Measurements from ENCODE around the gene C16orf89.

The C16orf89 gene

DNA sequence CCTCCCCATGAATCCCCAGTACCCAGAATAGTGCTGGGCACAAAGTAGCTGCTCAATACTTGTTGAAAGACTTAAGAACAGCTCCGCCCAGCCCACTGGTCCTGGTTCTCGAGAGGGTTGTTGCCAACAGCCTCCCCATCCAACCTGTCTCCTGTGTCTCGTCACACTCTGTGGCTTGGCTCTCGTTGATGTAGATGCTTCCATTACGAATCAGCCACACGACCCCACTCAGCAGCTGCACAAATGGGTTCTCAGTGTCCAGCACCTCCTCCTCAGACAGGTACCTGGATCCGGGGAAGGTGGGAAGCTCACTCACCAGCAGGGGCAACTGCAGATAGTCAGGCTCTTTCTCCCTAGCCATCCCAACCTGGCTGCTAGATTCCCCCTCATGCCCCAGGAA, 34.2 kb downstream of the C16orf89 start:
- TF ChIP-seq, protein P1, sequence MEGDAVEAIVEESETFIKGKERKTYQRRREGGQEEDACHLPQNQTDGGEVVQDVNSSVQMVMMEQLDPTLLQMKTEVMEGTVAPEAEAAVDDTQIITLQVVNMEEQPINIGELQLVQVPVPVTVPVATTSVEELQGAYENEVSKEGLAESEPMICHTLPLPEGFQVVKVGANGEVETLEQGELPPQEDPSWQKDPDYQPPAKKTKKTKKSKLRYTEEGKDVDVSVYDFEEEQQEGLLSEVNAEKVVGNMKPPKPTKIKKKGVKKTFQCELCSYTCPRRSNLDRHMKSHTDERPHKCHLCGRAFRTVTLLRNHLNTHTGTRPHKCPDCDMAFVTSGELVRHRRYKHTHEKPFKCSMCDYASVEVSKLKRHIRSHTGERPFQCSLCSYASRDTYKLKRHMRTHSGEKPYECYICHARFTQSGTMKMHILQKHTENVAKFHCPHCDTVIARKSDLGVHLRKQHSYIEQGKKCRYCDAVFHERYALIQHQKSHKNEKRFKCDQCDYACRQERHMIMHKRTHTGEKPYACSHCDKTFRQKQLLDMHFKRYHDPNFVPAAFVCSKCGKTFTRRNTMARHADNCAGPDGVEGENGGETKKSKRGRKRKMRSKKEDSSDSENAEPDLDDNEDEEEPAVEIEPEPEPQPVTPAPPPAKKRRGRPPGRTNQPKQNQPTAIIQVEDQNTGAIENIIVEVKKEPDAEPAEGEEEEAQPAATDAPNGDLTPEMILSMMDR (conservative IDR thresholded peaks at IDR 0.05), result no peak

DNA sequence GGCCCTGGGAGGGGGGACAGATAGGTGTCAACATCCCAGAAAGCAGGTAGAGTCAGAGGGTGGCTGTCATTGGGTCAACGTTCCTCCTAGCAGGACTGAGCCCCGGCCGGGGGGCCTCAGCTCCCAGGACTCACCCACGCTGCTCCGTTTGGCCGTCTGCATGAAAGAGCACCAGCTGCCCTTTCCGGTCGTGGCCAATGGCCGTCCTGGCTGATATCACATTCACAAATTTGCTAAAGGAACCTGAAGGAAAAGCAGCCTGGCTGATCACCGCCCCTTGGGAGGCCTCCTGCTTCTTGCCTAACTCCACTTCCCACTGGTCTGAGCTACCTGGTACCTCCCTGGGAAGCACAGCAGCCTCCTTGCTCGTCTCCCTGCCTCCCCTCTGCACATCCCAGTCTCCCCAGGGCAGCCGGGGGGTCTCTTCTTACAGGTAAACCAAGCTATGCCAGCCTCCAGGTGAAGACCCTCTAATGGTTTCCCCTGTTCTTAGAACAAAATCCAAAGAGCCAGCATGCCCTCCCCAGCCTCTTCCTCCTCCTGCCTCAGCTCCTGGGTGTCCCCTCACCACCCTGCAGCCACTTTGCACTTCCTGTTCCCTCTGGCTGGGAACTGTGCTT, 35.4 kb downstream of the C16orf89 start:
- no peak overlapping the region for H3K27ac ChIP-seq
- TF ChIP-seq, protein P1 (conservative IDR thresholded peaks at IDR 0.05), result no peak

More for the DNA sequence above, 34.2 kb downstream of the C16orf89 start:
- no peak overlapping the region for H3K27ac ChIP-seq

DNA sequence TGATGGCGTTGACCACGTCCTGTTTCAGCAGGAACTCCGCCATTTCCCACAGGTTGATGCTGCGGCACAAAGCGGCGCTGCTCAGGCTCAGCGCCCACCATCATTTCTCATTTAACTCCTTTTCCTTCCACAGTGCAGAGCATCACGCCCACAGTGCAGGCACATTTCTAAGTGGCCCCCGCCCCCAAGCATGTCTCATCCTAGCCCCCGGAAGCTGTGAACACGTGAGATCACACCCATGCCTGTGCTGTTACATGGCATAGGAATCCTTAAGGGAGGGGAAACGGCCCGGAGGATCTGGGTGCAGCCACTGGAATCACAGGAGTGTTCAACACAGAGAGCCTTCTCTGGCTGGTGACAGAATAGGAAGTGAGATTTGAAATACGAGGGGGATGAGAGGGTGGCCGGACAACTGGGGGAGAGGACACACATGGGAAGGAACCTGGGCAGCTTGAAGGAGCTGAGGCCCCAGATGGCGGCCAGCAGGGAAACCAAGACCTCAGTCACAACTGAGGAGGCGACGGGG, 36.7 kb downstream of the C16orf89 start:
- TF ChIP-seq, protein P1 (conservative IDR thresholded peaks at IDR 0.05), result no peak
- no peak overlapping the region for H3K27ac ChIP-seq

DNA sequence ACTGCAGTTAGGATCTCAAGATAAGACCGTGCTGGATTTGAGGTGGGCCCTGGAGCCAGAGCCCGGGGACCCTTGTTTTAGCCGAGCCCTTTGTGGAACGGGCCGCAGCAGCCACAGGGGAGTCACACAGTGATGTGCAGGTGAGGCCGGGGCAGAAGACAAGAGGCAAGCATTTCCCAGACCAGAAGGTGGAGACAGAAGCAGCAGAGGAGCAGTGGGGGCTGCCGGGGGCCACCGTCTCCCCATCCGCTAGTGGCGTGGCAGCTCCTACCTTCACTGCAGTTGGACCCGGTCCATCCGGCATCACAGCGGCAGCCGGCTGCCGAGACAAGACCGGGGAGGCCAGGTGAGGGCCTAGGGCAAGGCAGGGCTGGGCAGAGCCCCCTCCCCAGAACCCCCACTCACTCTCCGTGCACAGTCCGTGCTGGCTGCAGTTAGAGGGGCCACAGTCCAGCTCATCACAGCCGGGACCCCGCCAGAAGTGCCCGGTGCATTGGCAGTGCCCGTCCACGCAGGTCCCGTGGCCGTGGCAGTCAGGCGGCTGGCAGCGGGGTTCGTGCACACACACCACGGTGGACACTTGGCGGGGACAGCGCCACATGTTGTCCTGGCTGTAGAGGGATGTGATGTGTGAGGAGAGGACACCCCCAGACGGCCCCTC, 38.1 kb downstream of the C16orf89 start:
- TF ChIP-seq, protein P1 (conservative IDR thresholded peaks at IDR 0.05), result no peak
- no peak overlapping the region for H3K27ac ChIP-seq

DNA sequence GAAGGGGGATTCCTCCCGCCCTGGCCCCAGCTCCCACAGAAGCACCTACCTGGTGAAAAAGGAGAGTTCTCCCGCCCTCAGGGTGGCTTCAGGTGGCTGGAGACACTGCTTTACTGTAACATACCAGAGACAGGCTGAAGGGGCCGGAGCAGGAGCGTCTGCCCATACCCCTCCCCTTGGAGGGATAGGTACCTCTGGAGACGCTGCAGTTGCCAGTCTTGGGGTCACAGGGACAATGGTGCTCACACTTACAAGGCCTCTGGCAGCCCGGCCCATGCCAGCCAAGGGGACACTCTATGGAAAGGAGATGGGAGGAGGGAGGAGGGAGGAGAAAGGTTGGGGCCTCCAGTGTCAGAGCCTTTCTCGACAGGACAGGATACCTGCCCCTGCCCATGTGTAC, 38.7 kb downstream of the C16orf89 start:
- TF ChIP-seq, protein P1 (conservative IDR thresholded peaks at IDR 0.05), result no peak
- H3K27ac ChIP-seq, result no peak overlapping the region

DNA sequence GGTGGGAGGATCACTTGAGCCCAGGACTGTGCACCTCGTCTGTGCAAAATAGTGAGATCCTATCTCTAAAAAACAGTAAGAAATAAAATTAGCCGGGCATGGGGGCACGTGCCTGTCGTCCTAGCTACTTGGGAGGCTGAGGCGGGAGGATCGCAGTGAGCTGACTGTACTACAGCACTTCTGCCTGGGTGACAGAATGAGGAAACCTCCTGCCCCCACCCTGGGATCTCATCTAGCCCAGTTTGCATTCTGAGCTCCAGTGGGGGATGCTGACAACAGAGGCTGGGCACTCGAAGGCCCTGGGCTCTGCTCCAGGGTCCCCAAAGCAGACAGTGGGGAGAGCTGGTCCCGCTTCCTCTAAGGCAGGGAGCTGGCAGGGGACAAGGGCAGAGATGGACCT, 39.1 kb downstream of the C16orf89 start:
- no peak overlapping the region for H3K27ac ChIP-seq
- TF ChIP-seq, protein P1 (conservative IDR thresholded peaks at IDR 0.05), result no peak

DNA sequence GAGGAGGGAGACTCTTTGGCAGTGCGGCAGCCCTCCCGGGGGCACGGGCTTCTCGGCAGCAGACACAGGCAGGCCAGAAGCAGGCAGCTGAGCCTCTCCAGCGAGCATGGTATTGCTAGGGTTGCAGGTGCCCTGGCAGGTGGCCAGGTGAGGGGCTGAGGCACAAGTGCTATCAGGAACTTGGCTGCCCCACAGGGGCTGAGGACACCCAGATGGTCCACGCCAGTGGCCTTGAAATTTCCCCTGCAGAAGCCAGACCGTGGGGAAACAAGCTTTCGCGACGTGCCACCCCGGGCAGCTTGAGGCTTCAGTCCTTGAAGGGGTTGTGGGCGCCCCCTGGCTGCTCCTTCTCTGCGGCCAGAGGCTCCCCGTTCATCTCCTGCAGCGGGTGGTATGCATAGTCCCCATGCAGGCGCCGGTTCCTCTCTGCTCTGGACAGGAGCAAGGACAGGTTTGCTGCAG, 40.6 kb downstream of the C16orf89 start:
- TF ChIP-seq, protein P1 (conservative IDR thresholded peaks at IDR 0.05), result no peak
- H3K27ac ChIP-seq, result peak overlapping the region; percentile 79

Data from VCaP (cell line).